Spleen (tissue), 7 donors: ENCODE results near the gene ZNF487.

Source experiments
- POLR2A ChIP-seq, 3 donors: fragments of 450-650 bp; IDR thresholded peaks; one replicate each; pipeline ENCODE4 v1.5.1; 2017; ENCODE audit warnings: antibody characterized with exemption in 3 of 3, mild to moderate bottlenecking in 1 of 3
- POLR2AphosphoS5 ChIP-seq, 3 donors: sonication (generic); formaldehyde crosslinking; IDR thresholded peaks; one replicate each; pipeline ENCODE4 v1.5.1; 2017; ENCODE audit warnings: antibody characterized with exemption in 3 of 3
- TF ChIP-seq, protein P1 (sequence below), 11 experiments: fragments of 200-600 bp in 7 of 11; fragments of 450-650 bp in 4 of 11; sonication (generic) in 4 of 11; IDR thresholded peaks in 8 of 11; conservative IDR thresholded peaks in 3 of 11; 1 replicate in 7 of 11; 2 replicates in 4 of 11; pipeline versions ENCODE4 v1.4.0 to v1.8.0; 2016 to 2021; ENCODE audit warnings: antibody characterized with exemption in 11 of 11, inconsistent platforms in 4 of 11, mild to moderate bottlenecking in 1 of 11
- donor health status: DM: no; HTN: no; CAD: no; lungs with moderate emphysema.
- donor health status: DM: no; HTN: no; CAD: no.
- donor health status: DM: no; HTN: no; CAD: no.

DNA sequence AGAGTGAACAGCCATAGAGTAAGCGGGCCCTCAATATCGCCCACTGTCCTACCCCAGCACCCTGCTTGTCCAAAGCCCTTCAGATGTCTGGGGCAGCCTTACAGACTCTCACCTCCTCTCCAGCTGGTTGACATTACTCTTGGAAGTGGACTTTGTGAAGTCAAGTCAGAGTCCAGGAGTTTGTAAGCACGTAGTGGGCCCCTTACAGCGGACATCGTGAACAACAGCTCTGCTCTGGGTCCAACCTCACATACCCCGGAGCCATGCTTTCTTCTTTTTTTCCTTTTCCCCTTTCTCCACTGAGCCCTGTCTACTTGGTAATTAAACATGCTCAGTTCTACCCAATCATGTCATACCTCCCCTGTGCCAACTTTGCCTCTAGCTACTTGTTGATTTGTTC, 45.4 kb upstream of the ZNF487 start:
- TF ChIP-seq, protein P1, sequence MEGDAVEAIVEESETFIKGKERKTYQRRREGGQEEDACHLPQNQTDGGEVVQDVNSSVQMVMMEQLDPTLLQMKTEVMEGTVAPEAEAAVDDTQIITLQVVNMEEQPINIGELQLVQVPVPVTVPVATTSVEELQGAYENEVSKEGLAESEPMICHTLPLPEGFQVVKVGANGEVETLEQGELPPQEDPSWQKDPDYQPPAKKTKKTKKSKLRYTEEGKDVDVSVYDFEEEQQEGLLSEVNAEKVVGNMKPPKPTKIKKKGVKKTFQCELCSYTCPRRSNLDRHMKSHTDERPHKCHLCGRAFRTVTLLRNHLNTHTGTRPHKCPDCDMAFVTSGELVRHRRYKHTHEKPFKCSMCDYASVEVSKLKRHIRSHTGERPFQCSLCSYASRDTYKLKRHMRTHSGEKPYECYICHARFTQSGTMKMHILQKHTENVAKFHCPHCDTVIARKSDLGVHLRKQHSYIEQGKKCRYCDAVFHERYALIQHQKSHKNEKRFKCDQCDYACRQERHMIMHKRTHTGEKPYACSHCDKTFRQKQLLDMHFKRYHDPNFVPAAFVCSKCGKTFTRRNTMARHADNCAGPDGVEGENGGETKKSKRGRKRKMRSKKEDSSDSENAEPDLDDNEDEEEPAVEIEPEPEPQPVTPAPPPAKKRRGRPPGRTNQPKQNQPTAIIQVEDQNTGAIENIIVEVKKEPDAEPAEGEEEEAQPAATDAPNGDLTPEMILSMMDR (IDR thresholded peaks at IDR 0.05 in 8 of 11, conservative IDR thresholded peaks at IDR 0.05 in 3 of 11) = no peak
- TF ChIP-seq POLR2AphosphoS5 (IDR thresholded peaks at IDR 0.05) = no peak
- TF ChIP-seq POLR2A (IDR thresholded peaks at IDR 0.05) = no peak
